Activated CD4-positive, alpha-beta T cell treated with anti-CD3 and anti-CD28 coated beads, Interleukin-2, Interleukin-4, amounts not matched to agents 100 ng/mL and 50 ng/mL, durations not matched to agents 16 hours and 8 hours (primary cell): Measurements from ENCODE around the gene SGCB.
"Not testable (repeated sequence)": the region's sequence is repeated elsewhere in the genome, so short reads cannot be mapped to it uniquely, and the experiment has no call there.

Experiments used
- DNase-seq: peaks from one replicate; pipeline ENCODE4 v3.0.0-alpha.2; 2020; ENCODE audit warnings: low spot score

The SGCB gene

DNA sequence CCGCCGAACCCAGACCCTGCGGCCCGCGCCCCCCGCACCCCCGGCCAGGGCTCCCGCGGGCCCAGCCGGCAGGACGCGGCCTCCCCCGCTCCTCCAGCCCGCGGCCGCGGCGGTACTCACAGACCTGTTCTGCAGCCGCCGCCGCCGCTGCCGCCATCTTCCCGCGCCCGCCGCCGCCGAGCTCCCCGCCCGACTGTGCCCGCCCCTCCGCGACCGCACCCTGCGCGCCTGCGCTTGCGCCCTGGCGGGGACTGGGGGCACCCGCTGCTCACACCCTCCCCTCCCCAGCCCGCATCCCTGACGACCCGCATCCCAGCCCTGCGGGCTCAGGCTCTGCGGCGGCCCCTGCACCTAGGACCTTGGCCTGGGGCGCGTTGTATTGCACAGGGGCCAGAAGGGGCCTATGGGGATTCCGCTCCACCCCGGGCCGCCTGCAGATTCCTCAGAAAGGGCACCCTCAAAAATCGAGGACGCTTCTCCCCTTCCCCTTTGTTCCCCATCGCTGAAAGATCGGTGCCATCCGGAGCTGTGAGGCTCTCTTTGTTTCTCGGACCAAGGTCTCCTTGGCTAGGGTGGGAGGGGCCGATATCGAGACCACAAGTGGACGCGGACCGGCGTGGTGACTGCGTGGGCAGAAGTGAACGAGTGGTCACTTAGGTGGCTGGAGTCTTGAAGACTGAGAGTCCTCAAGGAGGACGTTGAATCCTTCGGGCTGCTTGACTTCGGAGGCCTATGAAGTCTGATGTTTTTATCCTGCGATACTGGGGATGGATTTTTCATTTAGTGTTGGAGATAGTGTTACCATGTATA, at the start of gene SGCB:
Gene SGCB, minus strand, starts transcription at position 197 of the 810 bp plus-strand sequence. Its CDS starts 40 bp downstream, at position 157.
- peak; percentile 77 for DNase-seq

DNA sequence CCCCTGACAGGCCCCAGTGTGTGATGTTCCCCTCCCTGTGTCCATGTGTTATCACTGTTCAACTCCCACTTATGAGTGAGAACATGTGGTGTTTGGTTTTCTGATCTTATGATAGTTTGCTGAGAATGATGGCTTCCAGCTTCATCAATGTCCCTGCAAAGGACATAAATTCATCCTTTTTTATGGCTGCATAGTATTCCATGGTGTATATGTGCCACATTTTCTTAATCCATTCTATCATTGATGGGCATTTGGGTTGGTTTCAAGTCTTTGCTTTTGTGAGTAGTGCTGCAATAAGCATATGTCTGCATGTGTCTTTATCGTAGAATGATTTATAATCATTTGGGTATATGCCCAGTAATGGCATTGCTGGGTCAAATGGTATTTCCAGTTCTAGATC, 48.3 kb upstream of the SGCB start:
- DNase-seq, result not testable (repeated sequence)

DNA sequence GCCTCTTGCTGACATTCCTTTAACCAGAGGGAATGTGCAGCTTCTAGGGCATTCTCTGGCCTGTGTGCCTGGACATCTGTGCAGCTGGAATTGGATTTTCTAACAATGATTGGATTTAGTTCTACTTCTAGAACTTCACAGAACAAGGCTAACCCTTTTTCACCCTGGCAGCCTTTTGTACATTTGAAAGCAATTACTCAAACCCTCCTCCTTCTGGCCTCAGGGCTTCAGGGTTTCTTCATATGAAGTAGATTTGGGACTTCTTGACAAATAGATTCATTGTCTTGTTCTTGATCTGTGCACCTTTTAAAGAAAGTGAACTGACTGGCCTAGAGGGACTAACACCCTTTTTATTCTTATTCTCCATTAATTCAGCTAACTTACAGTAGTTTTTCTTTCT, 43.1 kb upstream of the SGCB start:
- no peak for DNase-seq

DNA sequence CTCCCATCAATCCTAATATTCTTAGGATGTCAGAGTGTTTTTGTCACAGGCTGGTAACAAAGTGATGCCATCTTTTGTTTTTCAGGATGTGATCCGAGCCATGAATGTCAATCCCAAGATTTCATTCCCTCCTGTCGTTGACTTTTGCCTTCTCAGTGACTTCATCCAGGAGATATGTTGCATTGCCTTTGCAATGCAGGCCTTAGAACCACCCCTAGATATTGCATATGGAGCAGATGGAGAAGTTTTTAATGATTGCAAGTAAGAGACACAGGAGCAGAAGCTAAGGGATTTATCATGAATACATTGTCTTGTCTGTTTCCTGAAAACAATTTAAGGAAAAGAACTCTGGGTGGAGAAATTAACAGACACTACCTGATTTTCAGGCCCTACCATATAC, 41.6 kb upstream of the SGCB start:
- DNase-seq, result no peak

- DNase-seq, result no peak
These were observed 38.6 kb upstream of the SGCB start for GRCh38 chr4:52076731-52077130.

DNA sequence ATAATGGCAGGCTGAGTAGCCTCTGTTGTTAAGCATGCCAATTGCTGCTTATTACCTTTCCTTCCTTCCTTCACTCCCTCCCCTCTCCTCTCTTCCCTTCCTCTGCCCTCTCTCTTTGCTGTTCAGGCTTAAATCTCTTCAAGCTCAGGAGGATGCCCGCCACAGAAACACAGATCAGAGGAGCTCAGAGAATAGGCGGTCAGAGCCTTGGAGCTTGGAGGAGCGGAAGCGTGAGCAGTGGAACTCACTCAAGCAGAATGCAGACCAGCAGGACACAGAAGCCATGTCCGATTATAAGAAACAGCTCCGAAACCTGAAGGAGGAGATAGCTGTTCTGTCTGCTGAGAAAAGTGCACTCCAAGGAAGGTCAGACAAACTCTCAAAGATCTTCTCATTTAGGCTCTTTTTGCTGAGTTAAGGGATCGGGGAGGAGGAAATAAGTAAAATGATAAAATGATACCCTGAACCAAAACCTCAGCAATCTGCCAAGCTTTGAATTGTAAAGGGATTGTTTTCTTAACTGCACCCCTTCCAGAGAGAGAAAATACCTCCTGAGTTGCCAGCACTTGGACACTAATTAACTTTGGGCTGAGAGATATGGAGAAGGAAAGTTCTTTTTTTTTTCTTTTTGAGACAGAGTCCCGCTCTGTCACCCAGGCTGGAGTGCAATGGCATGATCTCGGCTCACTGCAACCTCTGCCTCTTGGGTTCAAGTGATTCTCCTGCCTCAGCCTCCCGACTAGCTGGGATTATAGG, 33.9 kb upstream of the SGCB start:
- no peak for DNase-seq

DNA sequence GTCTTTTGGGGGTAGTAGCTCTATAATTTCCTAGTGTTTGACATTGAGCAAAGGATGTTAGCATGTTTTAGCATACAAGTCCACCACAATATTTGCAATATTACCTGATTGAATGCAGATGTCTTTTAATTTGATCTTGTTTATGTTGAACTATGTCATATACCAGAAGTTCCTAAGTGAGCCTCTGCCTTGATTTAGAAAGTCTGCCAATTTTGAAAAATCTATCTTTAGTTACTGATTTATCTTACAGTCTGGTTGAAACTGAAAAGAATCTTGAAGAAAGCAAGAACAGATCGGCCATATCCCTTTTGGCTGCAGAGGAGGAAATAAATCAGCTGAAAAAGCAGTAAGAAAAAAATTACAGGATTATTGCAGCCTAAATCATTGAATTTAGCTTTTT, 31.5 kb upstream of the SGCB start:
- DNase-seq, result no peak

GRCh38 chr4:52059372-52059771, 21.3 kb upstream of the SGCB start:
- no peak for DNase-seq

- DNase-seq, result no peak
These were observed 20.2 kb upstream of the SGCB start for GRCh38 chr4:52058275-52058674.

DNA sequence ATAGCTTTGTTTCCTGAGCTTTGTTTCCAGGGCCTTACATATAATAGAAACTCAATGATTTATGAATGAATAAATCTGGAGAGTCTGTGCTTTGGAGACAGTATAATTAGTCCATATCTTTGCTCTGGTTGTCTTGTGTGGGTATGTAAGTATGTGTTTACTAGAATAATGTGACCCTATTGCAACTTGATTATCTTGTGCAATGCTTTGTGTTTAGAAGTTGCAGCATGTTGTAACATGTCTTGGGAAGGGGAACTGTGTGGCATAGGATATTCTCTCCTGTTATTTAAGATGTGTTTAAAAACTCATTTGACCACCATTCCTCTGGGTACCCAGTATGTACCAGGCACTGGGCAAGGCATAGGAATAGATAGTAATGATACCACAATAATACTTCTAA, 19.1 kb upstream of the SGCB start:
- DNase-seq, result no peak

DNA sequence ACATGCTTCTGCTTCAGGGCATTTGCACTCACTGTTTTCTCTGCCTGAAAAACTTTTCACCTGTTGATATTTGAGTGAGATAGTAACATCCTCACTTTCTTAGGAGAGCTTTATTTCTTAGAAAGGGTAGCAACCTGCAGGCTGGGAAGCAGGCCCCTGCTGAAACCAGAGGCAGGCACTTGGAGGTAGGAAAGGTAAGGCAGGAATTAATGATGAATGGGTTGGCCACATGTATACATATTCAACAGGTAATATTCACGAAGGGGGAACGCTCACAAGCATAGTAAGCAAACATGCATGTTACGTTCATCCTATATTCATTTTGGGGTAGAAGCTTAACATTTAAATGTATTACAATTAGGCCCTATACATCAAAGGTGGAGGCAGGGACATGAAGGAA, 16.2 kb upstream of the SGCB start:
- no peak for DNase-seq

GRCh38 chr4:52052475-52052780, 14.3 kb upstream of the SGCB start:
- DNase-seq, result no peak

GRCh38 chr4:52051615-52052474, 13.7 kb upstream of the SGCB start:
- no peak for DNase-seq

- DNase-seq, result no peak
These were observed 13.1 kb upstream of the SGCB start, which contains the start of gene SPATA18 for GRCh38 chr4:52051213-52051614. Gene SPATA18 (plus strand): TSS chr4:52051304. CDS start chr4:52051705, 401 bp downstream.

GRCh38 chr4:52049266-52049665, 11.2 kb upstream of the SGCB start:
- DNase-seq, result no peak

DNA sequence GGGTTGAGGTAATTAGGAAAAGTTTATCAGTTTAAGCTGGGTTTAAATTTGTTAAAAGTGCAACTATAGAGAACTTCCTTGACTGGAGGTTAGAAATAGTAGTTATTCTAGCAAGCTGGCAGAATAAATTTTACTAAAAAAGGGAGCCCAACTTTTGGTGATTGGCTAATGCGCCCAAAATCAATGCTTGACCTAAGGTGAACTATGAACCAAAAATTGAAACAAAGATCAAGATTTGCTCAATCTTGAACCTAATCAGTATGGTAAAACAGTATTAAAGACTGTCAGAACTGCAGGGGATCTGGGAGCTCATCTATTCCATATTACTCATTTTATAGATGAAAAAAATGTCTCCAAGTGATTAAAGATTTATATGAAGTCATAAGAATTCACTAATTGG, 6.9 kb upstream of the SGCB start:
- DNase-seq, result no peak

GRCh38 chr4:52037689-52038102, 403 bp downstream of the SGCB start:
- DNase-seq, result peak; percentile 36

DNA sequence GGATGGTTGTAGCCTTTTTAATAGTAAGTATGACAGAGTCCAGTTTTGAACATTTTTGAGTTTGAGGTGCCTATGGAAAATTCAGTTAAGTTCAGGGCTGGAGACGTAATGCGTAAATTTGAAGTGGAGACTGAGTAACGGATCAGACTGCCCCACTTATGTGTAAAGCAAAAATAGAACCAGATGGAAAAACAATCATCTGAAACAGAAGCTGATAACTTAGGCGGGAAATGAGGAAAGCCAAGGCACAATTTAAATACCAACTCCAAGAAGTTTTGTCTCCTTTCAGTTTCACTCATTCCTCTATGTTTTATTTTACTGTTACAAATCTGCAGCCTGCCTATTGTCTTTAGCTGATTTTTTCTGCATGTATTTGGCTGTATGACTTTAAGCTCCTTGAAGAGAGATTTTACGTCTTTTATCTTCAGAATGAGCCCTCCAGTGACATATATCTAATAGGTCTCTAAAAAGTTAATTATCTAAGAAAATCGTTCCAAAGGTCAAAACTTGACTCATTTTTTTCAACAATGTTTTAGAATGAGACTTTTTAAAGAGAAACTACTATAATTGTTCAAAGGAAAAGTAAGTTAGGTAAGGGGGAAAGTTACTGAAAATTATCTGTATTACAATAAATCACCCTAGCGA, 1.1 kb downstream of the SGCB start:
- no peak for DNase-seq

- DNase-seq, result no peak
These were observed 2.9 kb downstream of the SGCB start for GRCh38 chr4:52035190-52035589.

DNA sequence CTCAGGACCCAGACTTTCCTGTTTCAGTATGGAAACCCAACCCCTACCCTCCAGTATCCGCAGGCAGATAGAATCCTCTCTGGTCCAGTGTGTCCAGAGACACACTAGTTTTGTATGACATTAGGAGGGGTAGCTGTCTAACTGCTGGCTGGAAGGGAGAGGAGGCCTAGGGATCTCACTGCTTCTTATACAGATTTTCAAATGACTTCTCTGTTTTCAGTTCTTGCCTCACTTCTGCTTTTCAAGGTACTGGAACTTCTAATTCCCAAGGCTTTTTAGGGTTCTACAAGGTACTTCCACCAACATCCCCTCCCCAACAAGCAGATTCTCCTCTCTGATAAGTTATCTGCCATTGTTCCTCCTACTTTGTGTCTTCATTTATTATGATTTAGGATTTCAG, 6.1 kb downstream of the SGCB start:
- no peak for DNase-seq

- DNase-seq, result no peak
These were observed 9.1 kb downstream of the SGCB start for GRCh38 chr4:52028970-52029369.
